8988T (cell line): ENCODE measurements around the gene MVB12A.

Experiments
- DNase-seq: peaks from one replicate; pipeline ENCODE4 v3.0.0; 2011

The MVB12A gene

GRCh38 chr19:17447704-17448130, 27.9 kb downstream of the MVB12A start:
- peak; percentile 0 for DNase-seq

- peak; percentile 76 for DNase-seq
Observed at GRCh38 chr19:17448131-17448967, 28.5 kb downstream of the MVB12A start, which contains the start of gene TMEM221. Gene TMEM221 (minus strand): TSS chr19:17448668. CDS start chr19:17448462, 206 bp downstream.

GRCh38 chr19:17450264-17451075, 30.6 kb downstream of the MVB12A start:
- no peak for DNase-seq

- DNase-seq, result no peak
Observed at GRCh38 chr19:17451820-17452219, 32.0 kb downstream of the MVB12A start.

- DNase-seq, result no peak
Observed at GRCh38 chr19:17454576-17455071, 34.8 kb downstream of the MVB12A start.

GRCh38 chr19:17455308-17456123, 35.7 kb downstream of the MVB12A start:
- DNase-seq, result no peak

- DNase-seq, result no peak
Observed at GRCh38 chr19:17456127-17456526, 36.3 kb downstream of the MVB12A start.

- no peak for DNase-seq
Observed at GRCh38 chr19:17457616-17458015, 37.8 kb downstream of the MVB12A start.

GRCh38 chr19:17458970-17459369, 39.1 kb downstream of the MVB12A start:
- DNase-seq, result no peak

- DNase-seq, result no peak
Observed at GRCh38 chr19:17460372-17461230, 40.8 kb downstream of the MVB12A start, which contains the start of gene NXNL1. Gene NXNL1 (minus strand): TSS chr19:17460926. CDS start chr19:17460869, 57 bp downstream.

- DNase-seq, result no peak
Observed at GRCh38 chr19:17466487-17466850, 46.6 kb downstream of the MVB12A start.

GRCh38 chr19:17467471-17468301, 47.8 kb downstream of the MVB12A start:
- no peak for DNase-seq

- no peak for DNase-seq
Observed at GRCh38 chr19:17468302-17469091, 48.6 kb downstream of the MVB12A start.

GRCh38 chr19:17469092-17469480, 49.2 kb downstream of the MVB12A start:
- no peak for DNase-seq

GRCh38 chr19:17469481-17470067, 49.7 kb downstream of the MVB12A start:
- DNase-seq, result peak; percentile 58

GRCh38 chr19:17470068-17470841, 50.4 kb downstream of the MVB12A start, which contains the start of gene SLC27A1:
Gene SLC27A1 (plus strand): TSS chr19:17470524. CDS start chr19:17470541, 17 bp downstream.
- DNase-seq, result peak; percentile 76

- no peak for DNase-seq
Observed at GRCh38 chr19:17471410-17472125, 51.7 kb downstream of the MVB12A start.

GRCh38 chr19:17473041-17473440, 53.2 kb downstream of the MVB12A start:
- no peak for DNase-seq
